ENCODE measurements around the gene NMD3. TPM values are rescaled to one million over a fixed set of nuclear protein-coding genes. Genes with fewer than 3 reads are reported as not detected.

Gene NMD3
- total RNA-seq, 1 donor from 2014 or later = 87.3 TPM

DNA sequence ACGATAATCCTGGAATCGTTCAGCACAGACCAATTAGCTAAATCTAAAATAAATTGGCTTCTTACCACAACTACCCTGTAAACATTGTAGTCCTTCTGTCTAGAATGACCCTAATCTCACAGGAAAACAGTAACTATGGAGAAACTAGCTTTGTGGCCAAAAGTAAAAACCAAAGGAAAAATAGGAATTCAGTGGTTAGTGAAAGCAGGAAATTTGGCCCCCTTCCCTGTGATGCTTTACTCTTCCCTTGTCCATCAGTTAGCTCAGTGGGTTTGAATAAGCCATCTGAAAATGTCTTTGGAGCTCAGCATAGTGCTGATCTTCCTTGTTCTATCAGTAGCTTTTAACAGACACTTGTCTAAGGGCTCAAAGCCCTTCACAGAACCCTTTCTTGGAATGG lies 1.6 kb downstream of the NMD3 start:
- Histone ChIP-seq H2AFZ (ENCODE audit: low read depth, low read length) (no peak overlapping the region), H4K20me1 (ENCODE audit: insufficient read depth, low read length) (peaks cover 41% of the 10 kb centered on the region), H3K9me3 (ENCODE audit: insufficient read depth, low read depth, low read length) (no peaks in the 10 kb centered on the region), H3K36me3 (ENCODE audit: insufficient read depth, low read length) (peaks cover 19% of the 10 kb centered on the region), H3K79me2 (ENCODE audit: insufficient read depth, low read length) (peaks cover 62% of the 10 kb centered on the region), H3K9ac (ENCODE audit: low read length) (peak overlapping the region; percentile 97), H3K4me3 (ENCODE audit: insufficient read depth, low read depth, low read length) (peak overlapping the region; percentile 87), H3K27ac (ENCODE audit: low read depth, low read length) (no peak overlapping the region), H3K4me2 (ENCODE audit: low read length) (peak overlapping the region; percentile 92), H3K4me1 (ENCODE audit: insufficient read depth, low read length) (peaks cover 13% of the 10 kb centered on the region), H3K27me3 (ENCODE audit: insufficient read depth, low read length) (no peaks in the 10 kb centered on the region)
- Mint-ChIP-seq H3K4me3 (ENCODE audit: unreplicated experiment) (peak overlapping the region; percentile 95), H3K27ac (ENCODE audit: unreplicated experiment) (no peak overlapping the region), H3K36me3 (ENCODE audit: low read depth, unreplicated experiment) (peaks cover 4% of the 10 kb centered on the region), H3K9me3 (ENCODE audit: unreplicated experiment) (no peaks in the 10 kb centered on the region), H3K27me3 (ENCODE audit: low read depth, unreplicated experiment) (no peaks in the 10 kb centered on the region), H3K4me1 (ENCODE audit: low read depth, unreplicated experiment) (peaks cover 8% of the 10 kb centered on the region)
- no peak for TF ChIP-seq EZH2 (IDR thresholded peaks at IDR 0.05; ENCODE audit: insufficient read depth, low read length)
- TF ChIP-seq, protein P1, sequence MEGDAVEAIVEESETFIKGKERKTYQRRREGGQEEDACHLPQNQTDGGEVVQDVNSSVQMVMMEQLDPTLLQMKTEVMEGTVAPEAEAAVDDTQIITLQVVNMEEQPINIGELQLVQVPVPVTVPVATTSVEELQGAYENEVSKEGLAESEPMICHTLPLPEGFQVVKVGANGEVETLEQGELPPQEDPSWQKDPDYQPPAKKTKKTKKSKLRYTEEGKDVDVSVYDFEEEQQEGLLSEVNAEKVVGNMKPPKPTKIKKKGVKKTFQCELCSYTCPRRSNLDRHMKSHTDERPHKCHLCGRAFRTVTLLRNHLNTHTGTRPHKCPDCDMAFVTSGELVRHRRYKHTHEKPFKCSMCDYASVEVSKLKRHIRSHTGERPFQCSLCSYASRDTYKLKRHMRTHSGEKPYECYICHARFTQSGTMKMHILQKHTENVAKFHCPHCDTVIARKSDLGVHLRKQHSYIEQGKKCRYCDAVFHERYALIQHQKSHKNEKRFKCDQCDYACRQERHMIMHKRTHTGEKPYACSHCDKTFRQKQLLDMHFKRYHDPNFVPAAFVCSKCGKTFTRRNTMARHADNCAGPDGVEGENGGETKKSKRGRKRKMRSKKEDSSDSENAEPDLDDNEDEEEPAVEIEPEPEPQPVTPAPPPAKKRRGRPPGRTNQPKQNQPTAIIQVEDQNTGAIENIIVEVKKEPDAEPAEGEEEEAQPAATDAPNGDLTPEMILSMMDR (IDR thresholded peaks at IDR 0.05; ENCODE audit: insufficient read depth, low read depth, low read length) = no peak
- FAIRE-seq (no peak), DNase-seq (ENCODE audit: low read depth) (peak; percentile 63)

DNA sequence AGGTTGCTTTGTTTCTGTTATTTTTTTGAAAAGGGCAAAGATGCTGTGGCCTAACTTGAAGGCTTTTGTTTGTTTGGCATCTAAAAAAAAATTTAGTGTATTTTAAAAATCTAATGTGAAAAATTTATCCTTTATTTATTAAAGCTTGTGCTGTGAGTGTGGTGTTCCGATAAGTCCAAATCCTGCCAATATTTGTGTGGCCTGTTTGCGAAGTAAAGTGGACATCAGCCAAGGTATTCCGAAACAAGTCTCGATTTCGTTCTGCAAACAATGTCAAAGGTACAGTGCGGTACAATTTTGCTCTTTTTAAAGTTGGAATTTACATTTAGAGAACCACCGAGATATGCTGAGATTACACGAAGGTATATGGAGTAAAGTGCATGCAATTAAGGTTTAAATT lies 3.7 kb downstream of the NMD3 start:
- H3K4me3 ChIP-seq (ENCODE audit: insufficient read depth, low read depth, low read length) = no peak overlapping the region
- peak overlapping the region; percentile 3 for H3K4me2 ChIP-seq (ENCODE audit: low read length)
- peaks cover 13% of the 10 kb centered on the region for H3K4me1 ChIP-seq (ENCODE audit: insufficient read depth, low read length)
- Mint-ChIP-seq H3K27me3 (ENCODE audit: low read depth, unreplicated experiment) (no peaks in the 10 kb centered on the region), H3K36me3 (ENCODE audit: low read depth, unreplicated experiment) (peaks cover 4% of the 10 kb centered on the region), H3K4me1 (ENCODE audit: low read depth, unreplicated experiment) (peaks cover 7% of the 10 kb centered on the region), H3K4me3 (ENCODE audit: unreplicated experiment) (no peak overlapping the region), H3K9me3 (ENCODE audit: unreplicated experiment) (no peaks in the 10 kb centered on the region), H3K27ac (ENCODE audit: unreplicated experiment) (no peak overlapping the region)
- peaks cover 35% of the 10 kb centered on the region for H3K36me3 ChIP-seq (ENCODE audit: insufficient read depth, low read length)
- no peak overlapping the region for H3K9ac ChIP-seq (ENCODE audit: low read length)
- H3K79me2 ChIP-seq (ENCODE audit: insufficient read depth, low read length) = peaks cover 83% of the 10 kb centered on the region
- DNase-seq (ENCODE audit: low read depth) (no peak), FAIRE-seq (no peak)
- H3K27ac ChIP-seq (ENCODE audit: low read depth, low read length) = no peak overlapping the region
- no peak overlapping the region for H2AFZ ChIP-seq (ENCODE audit: low read depth, low read length)
- peaks cover 60% of the 10 kb centered on the region for H4K20me1 ChIP-seq (ENCODE audit: insufficient read depth, low read length)
- TF ChIP-seq EZH2 (IDR thresholded peaks at IDR 0.05; ENCODE audit: insufficient read depth, low read length) = no peak
- TF ChIP-seq, protein P1 (IDR thresholded peaks at IDR 0.05; ENCODE audit: insufficient read depth, low read depth, low read length) = no peak
- no peaks in the 10 kb centered on the region for H3K27me3 ChIP-seq (ENCODE audit: insufficient read depth, low read length)
- H3K9me3 ChIP-seq (ENCODE audit: insufficient read depth, low read depth, low read length) = no peaks in the 10 kb centered on the region

DNA sequence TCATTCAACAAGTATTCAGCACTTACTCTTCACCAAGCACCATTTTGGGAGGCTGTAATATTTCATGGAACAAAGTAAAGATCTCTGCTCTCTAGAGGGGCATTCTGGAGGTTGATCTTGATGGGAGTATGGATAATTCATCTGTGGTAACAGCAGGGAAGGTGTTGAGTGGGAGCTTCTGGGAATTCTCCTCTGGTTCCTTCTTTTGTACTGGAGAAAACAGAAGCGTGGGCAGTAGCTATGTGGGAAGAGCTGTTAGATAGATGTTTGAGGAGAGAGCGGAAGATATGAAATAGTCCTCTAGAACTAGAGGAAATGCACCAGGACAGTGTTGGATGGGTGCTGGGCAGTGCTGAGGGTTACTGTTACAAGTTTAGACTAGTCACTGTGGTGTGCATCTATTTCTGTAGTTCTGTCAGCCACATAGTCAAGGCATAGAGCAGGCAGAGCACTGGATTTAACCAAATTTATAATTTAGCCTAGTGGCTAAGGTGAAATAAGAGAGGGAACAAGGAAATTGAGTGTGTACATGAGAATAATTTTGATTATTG lies 9.6 kb downstream of the NMD3 start:
- Mint-ChIP-seq H3K27ac (ENCODE audit: unreplicated experiment) (no peak overlapping the region), H3K4me1 (ENCODE audit: low read depth, unreplicated experiment) (peaks cover 7% of the 10 kb centered on the region), H3K4me3 (ENCODE audit: unreplicated experiment) (no peak overlapping the region), H3K9me3 (ENCODE audit: unreplicated experiment) (no peaks in the 10 kb centered on the region), H3K27me3 (ENCODE audit: low read depth, unreplicated experiment) (no peaks in the 10 kb centered on the region), H3K36me3 (ENCODE audit: low read depth, unreplicated experiment) (peaks cover 12% of the 10 kb centered on the region)
- Histone ChIP-seq H2AFZ (ENCODE audit: low read depth, low read length) (no peak overlapping the region), H3K27ac (ENCODE audit: low read depth, low read length) (no peak overlapping the region), H4K20me1 (ENCODE audit: insufficient read depth, low read length) (peaks cover 66% of the 10 kb centered on the region), H3K36me3 (ENCODE audit: insufficient read depth, low read length) (peaks cover 52% of the 10 kb centered on the region), H3K9me3 (ENCODE audit: insufficient read depth, low read depth, low read length) (no peaks in the 10 kb centered on the region), H3K27me3 (ENCODE audit: insufficient read depth, low read length) (no peaks in the 10 kb centered on the region), H3K4me3 (ENCODE audit: insufficient read depth, low read depth, low read length) (no peak overlapping the region), H3K4me2 (ENCODE audit: low read length) (no peak overlapping the region), H3K4me1 (ENCODE audit: insufficient read depth, low read length) (no peaks in the 10 kb centered on the region), H3K79me2 (ENCODE audit: insufficient read depth, low read length) (peaks cover 83% of the 10 kb centered on the region), H3K9ac (ENCODE audit: low read length) (no peak overlapping the region)
- TF ChIP-seq, protein P1 (IDR thresholded peaks at IDR 0.05; ENCODE audit: insufficient read depth, low read depth, low read length) = no peak
- TF ChIP-seq EZH2 (IDR thresholded peaks at IDR 0.05; ENCODE audit: insufficient read depth, low read length) = no peak
- DNase-seq (ENCODE audit: low read depth) (no peak), FAIRE-seq (no peak)
